H1 (cell line): ENCODE data around the gene TUNAR. TPM values are rescaled to one million over a fixed set of nuclear protein-coding genes. Genes with fewer than 3 reads are reported as not detected.

ENCODE experiments used
- CEBPB ChIP-seq: IDR thresholded peaks from 2 replicates; pipeline ENCODE4 v1.6.1; 2012; ENCODE audit warnings: low read depth, low read length
- CHD7 ChIP-seq: fragments of 300-600 bp; sonication (generic); IDR thresholded peaks from 2 replicates; pipeline ENCODE4 v1.7.1; 2012; ENCODE audit warnings: low read length, moderate library complexity, mild to moderate bottlenecking, inconsistent platforms; ENCODE audit not compliant: insufficient replicate concordance
- KDM4A ChIP-seq: IDR thresholded peaks from one replicate; pipeline ENCODE4 v1.7.1; 2012; ENCODE audit warnings: low read depth, mild to moderate bottlenecking, moderate library complexity, low read length, inconsistent platforms; ENCODE audit not compliant: severe bottlenecking
- POU5F1 ChIP-seq: IDR thresholded peaks from 2 replicates; pipeline ENCODE4 v1.6.1; 2011; ENCODE audit warnings: low read depth, mild to moderate bottlenecking, low read length, moderate library complexity
- RNF2 ChIP-seq: fragments of 200-900, 300-1000 bp; sonication (generic); IDR thresholded peaks from 2 replicates; pipeline ENCODE4 v1.7.1; 2016; ENCODE audit warnings: borderline replicate concordance, low read depth, mild to moderate bottlenecking, antibody characterized with exemption, low read length; ENCODE audit not compliant: poor library complexity, severe bottlenecking; ENCODE audit errors: missing control alignments
- SP1 ChIP-seq: IDR thresholded peaks from 2 replicates; pipeline ENCODE4 v1.6.1; 2011; ENCODE audit warnings: low read depth, low read length
- TAF7 ChIP-seq: optimal IDR thresholded peaks from 2 replicates; pipeline ENCODE3; 2011; ENCODE audit warnings: low read depth, mild to moderate bottlenecking, inconsistent platforms, low read length, moderate library complexity, borderline replicate concordance
- YY1 ChIP-seq: IDR thresholded peaks from 2 replicates; pipeline ENCODE4 v1.6.1; 2011; ENCODE audit warnings: low read depth, mild to moderate bottlenecking, low read length
- polyA plus RNA-seq, 7 experiments: library from polyadenylated mRNA; depleted of rRNA in 3 of 7; stranded (reverse) in 5 of 7; unstranded in 2 of 7; fragments of >200 nt in 5 of 7; fragments of 200-250 nt in 2 of 7; gene quantifications; 1 replicate in 5 of 7; 2 replicates in 1 of 7; 4 replicates in 1 of 7; pipeline versions ENCODE4 v1.2.1 to v1.2.3, GENCODE V29; 2011 to 2013; ENCODE audit warnings: missing spikeins in 2 of 7, mixed read lengths in 2 of 7
- total RNA-seq: library from RNA; stranded (reverse); fragmentation: NEBNext Ultra II Directional; extraction: Animal tissue kit (Norgen Biotek cat#: 25700); gene quantifications from 2 replicates; pipeline ENCODE4 v1.2.1, GENCODE V29; 2021

Gene TUNAR
- total and polyA plus RNA-seq, 2 of the 8 experiments (the other 6 are each of a cell fraction or from before 2014, with no cell fraction given) = 12.8 to 63.9 TPM

GRCh38 chr14:95832012-95832411 is 44.6 kb upstream of the TUNAR start (continued):
- TF ChIP-seq CHD7 (no peak), KDM4A (no peak), SP1 (no peak), YY1 (no peak), CEBPB (no peak), POU5F1 (no peak), RNF2 (no peak), TAF7 (no peak)
